OCI-LY7 (cell line): Measurements from ENCODE around the gene CDKAL1.

Experiments used
- CTCF ChIP-seq: fragments of 200-600 bp; sonication (generic); conservative IDR thresholded peaks from 2 replicates; pipeline ENCODE4 v1.5.1; 2014; ENCODE audit warnings: mild to moderate bottlenecking, antibody characterized with exemption, low read length, moderate library complexity, mixed read lengths
- EZH2phosphoT487 ChIP-seq: fragments of 200-600 bp; sonication (generic); IDR thresholded peaks from 2 replicates; pipeline ENCODE4 v1.6.1; 2018; ENCODE audit warnings: low read depth, borderline replicate concordance, mild to moderate bottlenecking, mixed run types, antibody characterized with exemption, low read length, moderate library complexity, mixed read lengths

DNA sequence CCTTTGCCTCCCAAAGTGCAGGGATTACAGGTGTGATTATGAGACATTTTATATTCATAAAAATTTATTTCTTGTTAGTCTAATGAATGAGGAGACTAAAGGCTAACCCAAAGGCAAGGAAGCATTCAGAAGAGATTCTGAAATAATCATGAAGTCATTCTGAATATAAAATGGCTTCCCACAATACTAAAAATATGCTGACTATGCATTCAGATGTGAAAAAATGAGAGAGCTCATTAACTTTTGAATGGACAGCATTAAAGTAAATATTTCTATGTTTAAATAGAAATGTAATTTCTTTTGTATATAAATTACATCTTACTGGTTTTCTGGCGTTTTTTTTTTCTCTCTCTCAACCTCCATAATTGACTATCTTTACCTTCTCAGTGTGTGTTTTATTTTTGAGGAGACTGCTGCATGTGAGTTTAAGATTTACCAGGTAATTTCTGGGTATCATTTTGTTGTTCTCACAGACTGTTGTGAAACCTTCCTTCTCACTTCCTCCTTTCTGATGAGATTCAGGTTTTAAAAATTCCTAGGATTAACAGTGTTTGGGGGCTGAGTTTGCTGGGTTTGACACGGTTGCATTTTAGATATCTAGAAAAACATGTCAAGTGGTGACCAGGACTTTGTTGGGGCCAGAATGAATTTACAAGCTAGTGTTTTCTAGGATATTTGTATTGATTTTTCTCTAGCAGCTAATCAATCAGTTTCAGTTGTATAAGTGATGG lies 316.6 kb downstream of the CDKAL1 start:
- TF ChIP-seq CTCF (no peak), EZH2phosphoT487 (no peak)
